ENCODE data around the gene CAMTA1. TPM values are rescaled to one million over a fixed set of nuclear protein-coding genes. Genes with fewer than 3 reads are reported as not detected.
A peak's percentile ranks its signal among the peaks of the same experiment; 100 is the strongest.

Gene CAMTA1
- total RNA-seq, 3 donors from 2014 or later = 73.4 to 114 (median 82.6) TPM

DNA sequence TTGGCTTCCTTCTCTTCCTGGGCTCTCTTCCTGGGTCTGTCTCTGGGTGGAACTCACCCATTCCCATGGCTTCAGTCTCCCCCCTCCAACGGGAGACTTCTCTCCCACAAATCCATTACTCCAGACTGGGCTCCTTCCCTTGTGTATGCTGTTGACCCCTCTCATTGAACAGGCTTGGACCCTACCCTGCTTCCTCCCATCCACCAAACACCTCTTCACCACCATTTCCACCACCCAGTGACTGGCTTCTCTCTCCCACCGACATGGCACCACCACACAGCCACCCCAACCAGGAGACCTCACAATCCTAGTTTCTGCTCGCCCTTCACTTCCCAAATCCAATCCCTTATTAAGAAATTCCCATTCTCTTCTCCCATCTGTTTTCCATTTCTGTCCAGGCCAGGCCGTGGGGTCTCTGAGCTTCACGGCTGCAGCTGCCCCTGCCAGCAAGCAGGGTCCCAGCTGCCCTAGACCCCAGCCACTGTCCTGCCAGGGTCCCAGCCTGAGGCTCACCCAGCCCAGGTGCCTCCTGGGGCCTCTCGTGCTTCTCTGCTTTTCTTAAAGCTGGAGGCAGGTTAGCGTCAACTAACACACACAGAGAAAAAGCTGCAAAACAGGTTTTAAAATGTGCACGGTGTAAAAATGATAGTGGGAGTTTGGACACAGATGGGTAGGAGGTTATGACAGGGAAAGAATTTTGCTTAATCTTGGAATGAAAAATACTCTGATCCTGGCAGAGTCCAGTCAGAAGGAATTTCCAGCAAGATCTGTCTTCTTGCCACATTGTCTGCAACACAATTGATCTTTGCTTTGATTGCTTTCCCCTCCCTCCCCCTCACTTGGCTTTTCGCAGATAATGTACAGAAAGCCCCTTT, 602.0 kb downstream of the CAMTA1 start:
- TF ChIP-seq, protein P1, sequence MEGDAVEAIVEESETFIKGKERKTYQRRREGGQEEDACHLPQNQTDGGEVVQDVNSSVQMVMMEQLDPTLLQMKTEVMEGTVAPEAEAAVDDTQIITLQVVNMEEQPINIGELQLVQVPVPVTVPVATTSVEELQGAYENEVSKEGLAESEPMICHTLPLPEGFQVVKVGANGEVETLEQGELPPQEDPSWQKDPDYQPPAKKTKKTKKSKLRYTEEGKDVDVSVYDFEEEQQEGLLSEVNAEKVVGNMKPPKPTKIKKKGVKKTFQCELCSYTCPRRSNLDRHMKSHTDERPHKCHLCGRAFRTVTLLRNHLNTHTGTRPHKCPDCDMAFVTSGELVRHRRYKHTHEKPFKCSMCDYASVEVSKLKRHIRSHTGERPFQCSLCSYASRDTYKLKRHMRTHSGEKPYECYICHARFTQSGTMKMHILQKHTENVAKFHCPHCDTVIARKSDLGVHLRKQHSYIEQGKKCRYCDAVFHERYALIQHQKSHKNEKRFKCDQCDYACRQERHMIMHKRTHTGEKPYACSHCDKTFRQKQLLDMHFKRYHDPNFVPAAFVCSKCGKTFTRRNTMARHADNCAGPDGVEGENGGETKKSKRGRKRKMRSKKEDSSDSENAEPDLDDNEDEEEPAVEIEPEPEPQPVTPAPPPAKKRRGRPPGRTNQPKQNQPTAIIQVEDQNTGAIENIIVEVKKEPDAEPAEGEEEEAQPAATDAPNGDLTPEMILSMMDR (IDR thresholded peaks at IDR 0.05) = no peak
- no peak for ATAC-seq
- intact Hi-C loops (cut with DNase I, micrococcal nuclease) = no loop called here
- Histone ChIP-seq H3K9me3 (no peaks in the 10 kb centered on the region), H3K4me1 (ENCODE audit: low read depth) (no peaks in the 10 kb centered on the region), H3K4me3 (no peak overlapping the region), H3K36me3 (ENCODE audit: low read depth) (no peaks in the 10 kb centered on the region)
- DNase-seq = no peak

DNA sequence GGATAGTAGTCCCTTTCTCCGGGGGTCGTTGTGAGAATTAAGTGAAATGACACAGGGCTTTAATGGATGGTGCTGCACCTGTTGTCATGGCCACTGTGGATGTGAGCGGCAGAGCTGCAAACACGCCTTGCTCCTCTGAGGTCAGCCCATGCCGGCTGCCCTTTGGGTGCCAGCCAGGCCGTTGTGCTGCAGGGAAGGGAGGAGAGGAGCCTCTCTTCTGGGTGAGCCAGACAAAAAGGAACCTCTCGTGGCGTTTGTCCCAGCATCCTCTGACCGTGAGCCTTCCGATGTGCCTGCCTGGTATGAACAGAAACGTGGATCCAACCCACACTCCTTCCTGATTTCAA, 602.9 kb downstream of the CAMTA1 start:
- ATAC-seq (no peak), DNase-seq (no peak)
- Histone ChIP-seq H3K9me3 (no peaks in the 10 kb centered on the region), H3K4me1 (ENCODE audit: low read depth) (no peaks in the 10 kb centered on the region), H3K36me3 (ENCODE audit: low read depth) (no peaks in the 10 kb centered on the region), H3K4me3 (no peak overlapping the region)
- intact Hi-C loops (cut with DNase I, micrococcal nuclease) = no loop called here
- TF ChIP-seq, protein P1 (IDR thresholded peaks at IDR 0.05) = no peak

DNA sequence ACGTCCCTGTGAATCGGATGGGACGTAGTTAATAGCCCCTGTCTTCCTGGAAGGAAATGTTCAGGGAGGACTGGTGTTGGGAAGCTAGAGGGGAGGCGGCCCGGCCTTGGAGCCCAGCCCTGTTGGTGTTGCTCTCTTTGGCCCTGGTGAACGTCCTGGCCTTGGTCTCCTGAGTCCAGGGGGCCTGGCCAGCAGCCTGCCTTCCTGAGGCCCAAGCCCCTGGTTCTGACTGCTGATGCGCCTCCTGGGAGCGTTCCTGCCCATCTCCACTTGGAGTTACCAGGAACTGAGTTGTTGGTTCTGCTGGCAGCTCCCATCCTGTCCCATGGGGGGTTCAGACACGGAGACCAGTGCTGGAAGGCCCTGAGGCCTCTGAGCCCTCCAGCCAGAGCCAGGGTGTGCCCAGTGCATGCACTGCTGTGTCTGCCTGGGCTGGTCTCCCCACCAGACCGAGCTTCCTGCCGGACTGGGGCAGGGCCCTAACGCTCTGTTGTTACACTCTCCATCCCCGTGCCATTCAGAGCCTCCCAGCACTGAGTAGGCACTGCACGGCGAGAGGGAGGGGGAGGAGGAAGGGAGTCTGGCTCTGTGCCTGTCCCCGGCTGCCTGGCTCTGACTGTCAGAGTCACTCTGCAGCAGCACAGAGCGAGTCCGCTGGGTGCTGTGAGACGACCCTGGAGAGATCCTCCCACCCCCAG, 603.4 kb downstream of the CAMTA1 start:
- TF ChIP-seq, protein P1 (IDR thresholded peaks at IDR 0.05) = no peak
- Histone ChIP-seq H3K4me1 (ENCODE audit: low read depth) (no peaks in the 10 kb centered on the region), H3K36me3 (ENCODE audit: low read depth) (no peaks in the 10 kb centered on the region), H3K4me3 (no peak overlapping the region), H3K9me3 (no peaks in the 10 kb centered on the region)
- ATAC-seq (peak; percentile 23), DNase-seq (no peak)
- intact Hi-C loops (cut with DNase I, micrococcal nuclease) = no loop called here

DNA sequence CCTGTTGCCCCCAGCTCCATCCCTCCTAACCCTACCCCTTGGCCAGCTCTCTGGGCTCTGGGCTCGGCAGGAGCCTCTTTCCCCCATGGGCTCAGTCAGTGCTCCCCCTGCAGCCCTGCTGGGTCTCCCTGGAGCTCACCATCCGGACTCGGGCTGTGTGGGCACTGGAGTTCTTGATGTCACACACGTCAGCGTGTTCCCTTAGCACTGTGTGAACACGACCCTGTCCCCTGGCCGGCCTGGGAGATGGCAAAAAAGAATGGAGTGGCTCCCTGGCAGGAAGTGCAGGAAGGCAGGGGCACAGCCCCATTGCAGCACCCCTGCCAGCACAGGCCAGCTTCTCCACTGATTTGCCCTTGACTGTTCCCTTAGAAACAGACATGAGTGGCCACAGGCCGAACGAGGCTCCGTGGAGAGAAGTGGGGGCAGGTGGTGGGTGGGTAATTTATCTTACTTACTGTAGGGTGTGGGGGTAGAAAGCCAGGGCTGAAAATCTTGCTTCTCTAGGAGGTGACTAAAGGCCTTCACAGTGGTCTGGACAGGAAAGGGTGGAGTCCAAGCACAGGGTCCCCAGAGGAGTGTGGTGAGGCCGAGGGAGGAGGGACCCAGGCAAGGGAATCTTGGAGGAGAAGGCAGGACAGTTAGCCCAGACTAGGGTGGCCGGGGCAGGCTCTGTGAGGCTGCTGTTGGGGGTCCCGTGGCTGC, 604.1 kb downstream of the CAMTA1 start:
- no peaks in the 10 kb centered on the region for H3K4me1 ChIP-seq (ENCODE audit: low read depth)
- no peaks in the 10 kb centered on the region for H3K36me3 ChIP-seq (ENCODE audit: low read depth)
- H3K9me3 ChIP-seq = no peaks in the 10 kb centered on the region
- TF ChIP-seq, protein P1 (IDR thresholded peaks at IDR 0.05) = no peak
- intact Hi-C loops (cut with DNase I, micrococcal nuclease) = no loop called here
- no peak overlapping the region for H3K4me3 ChIP-seq
- peak; percentile 9 for ATAC-seq
- no peak for DNase-seq

DNA sequence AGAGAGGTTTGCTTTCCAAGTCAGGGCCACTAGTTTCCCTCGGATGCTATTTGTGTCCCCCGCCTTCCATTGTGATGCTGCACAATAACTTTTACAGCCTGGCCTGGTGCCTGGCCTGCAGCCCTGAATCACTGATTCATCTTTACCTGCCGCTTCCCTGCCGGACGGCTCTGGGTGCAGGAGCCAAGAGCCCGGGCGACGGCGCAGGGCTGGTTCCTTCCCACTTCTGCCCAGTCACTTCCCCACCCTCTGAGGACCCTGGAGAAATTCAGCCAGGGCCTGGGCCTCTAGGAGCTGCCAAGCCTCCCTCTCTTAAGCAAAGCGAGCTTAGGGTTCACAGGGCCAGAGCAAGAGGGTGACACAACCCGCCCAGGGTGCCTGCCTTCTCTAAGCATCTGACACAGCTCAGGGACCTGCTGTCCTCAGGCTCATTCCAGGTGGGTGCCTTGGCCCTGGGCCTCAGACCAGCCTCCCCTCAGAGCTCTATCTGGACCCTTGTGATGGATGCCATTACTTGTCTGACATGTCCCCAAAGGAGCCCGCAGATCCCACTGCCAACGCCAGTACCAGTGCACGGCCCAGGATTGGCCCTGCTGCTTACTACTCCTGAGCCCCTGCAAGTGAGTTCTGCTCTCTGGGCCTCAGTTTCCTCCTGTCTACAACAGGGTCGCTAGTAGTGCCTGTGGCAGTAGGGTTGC, 604.8 kb downstream of the CAMTA1 start:
- no peaks in the 10 kb centered on the region for H3K36me3 ChIP-seq (ENCODE audit: low read depth)
- H3K9me3 ChIP-seq = peaks cover 2% of the 10 kb centered on the region
- no peaks in the 10 kb centered on the region for H3K4me1 ChIP-seq (ENCODE audit: low read depth)
- peak; percentile 25 for ATAC-seq
- DNase-seq = no peak
- intact Hi-C loops (cut with DNase I, micrococcal nuclease) = no loop called here
- H3K4me3 ChIP-seq = no peak overlapping the region
- TF ChIP-seq, protein P1 (IDR thresholded peaks at IDR 0.05) = no peak

Measured in mucosa of descending colon (tissue), 3 donors.